Measurements from ENCODE around the gene PAQR6. TPM values are rescaled to one million over a fixed set of nuclear protein-coding genes. Genes with fewer than 3 reads are reported as not detected.

PAQR6 gene
- total and polyA plus RNA-seq, 7 donors = 0.30 to 1.2 (median 0.73) TPM

DNA sequence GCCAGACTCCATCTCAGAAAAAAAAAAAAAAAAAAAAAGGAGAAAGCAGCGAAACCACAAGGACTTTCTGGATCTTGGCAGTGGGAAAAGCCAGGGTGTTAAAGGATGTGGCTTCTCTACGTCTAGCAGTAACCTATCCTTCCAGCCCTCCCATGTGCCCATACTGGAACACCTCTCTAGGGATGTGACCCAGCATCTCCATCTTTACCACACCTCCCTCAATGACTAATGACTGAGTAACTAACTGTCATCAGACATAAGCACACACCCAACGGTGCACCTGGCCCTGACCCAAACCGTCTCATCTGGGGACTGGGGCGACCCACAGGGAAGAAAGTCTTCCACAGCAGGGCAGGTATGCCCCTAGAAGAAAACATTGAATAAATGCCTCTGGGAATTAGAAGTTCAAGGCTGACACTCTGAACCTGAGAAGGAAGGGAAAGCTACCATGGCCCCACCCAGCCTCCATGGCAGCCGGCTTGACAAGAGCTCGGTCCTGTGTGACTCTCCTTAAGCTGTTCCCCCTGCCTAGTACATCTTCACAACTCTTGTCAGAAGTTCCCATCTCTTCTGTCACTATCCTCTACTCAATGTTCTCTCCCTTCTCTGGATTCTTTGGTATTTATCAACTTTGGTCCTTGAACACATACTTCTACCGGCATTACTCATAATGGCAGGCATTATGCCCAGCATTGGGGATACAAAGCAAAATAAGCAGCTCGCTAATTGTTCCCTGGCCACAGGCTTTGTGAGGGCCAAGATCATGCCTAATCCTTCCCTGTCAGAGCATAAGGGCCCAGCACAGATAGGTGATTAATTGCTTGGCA is 14.8 kb upstream of the PAQR6 start:
- Histone ChIP-seq H3K27me3 (ENCODE audit: insufficient read depth in 3 of 3, low read length in 2 of 3) (no peaks in the 10 kb centered on the region), H3K9me3 (no peaks in the 10 kb centered on the region), H3K27ac (no peak overlapping the region), H3K4me1 (no peaks in the 10 kb centered on the region), H3K4me3 (no peak overlapping the region), H3K36me3 (ENCODE audit: insufficient read depth in 1 of 2, low read depth in 1 of 2) (peaks cover 25 to 98% of the 10 kb centered on the region in 2 donors)
- intact Hi-C loops (cut with DNase I) = no loop called here
- TF ChIP-seq, protein P1, sequence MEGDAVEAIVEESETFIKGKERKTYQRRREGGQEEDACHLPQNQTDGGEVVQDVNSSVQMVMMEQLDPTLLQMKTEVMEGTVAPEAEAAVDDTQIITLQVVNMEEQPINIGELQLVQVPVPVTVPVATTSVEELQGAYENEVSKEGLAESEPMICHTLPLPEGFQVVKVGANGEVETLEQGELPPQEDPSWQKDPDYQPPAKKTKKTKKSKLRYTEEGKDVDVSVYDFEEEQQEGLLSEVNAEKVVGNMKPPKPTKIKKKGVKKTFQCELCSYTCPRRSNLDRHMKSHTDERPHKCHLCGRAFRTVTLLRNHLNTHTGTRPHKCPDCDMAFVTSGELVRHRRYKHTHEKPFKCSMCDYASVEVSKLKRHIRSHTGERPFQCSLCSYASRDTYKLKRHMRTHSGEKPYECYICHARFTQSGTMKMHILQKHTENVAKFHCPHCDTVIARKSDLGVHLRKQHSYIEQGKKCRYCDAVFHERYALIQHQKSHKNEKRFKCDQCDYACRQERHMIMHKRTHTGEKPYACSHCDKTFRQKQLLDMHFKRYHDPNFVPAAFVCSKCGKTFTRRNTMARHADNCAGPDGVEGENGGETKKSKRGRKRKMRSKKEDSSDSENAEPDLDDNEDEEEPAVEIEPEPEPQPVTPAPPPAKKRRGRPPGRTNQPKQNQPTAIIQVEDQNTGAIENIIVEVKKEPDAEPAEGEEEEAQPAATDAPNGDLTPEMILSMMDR (IDR thresholded peaks at IDR 0.05) = no peak
- DNase-seq = no peak
- ATAC-seq = peak; percentile 36 to 64 (median 44)
- WGBS, 3 donors = 82 to 87% (median 83%) methylated on average over 9 of the region's 9 CpGs

DNA sequence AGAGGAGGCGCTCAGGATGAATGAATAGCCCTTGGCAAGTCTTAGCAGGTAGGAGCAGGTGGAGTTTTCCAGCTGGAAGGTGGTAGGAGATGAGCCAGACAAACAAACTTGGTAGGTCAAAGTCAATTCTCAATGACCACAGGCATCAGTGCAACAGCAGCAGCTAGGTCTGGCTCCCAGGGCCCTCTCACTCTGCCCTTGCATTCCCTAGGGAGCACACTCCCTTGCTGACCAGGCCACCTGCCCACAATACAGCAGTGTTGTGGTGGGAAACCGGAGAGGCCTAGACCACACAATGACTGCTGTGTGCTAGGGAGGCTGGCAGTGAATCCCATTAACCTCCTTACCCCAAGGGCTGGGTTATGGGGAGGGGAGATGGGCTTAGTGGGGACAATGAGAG is 13.0 kb upstream of the PAQR6 start:
- intact Hi-C loops (cut with DNase I) = no loop called here
- no peaks in the 10 kb centered on the region for H3K9me3 ChIP-seq
- H3K36me3 ChIP-seq (ENCODE audit: insufficient read depth in 1 of 2, low read depth in 1 of 2) = peaks cover 16 to 98% of the 10 kb centered on the region in 2 donors
- WGBS, 3 donors = 77 to 97% (median 86%) methylated on average over 2 of the region's 2 CpGs
- H3K4me1 ChIP-seq = no peaks in the 10 kb centered on the region
- H3K4me3 ChIP-seq = no peak overlapping the region
- DNase-seq (no peak), ATAC-seq (no peak)
- TF ChIP-seq, protein P1 (IDR thresholded peaks at IDR 0.05) = no peak
- H3K27me3 ChIP-seq (ENCODE audit: insufficient read depth in 3 of 3, low read length in 2 of 3) = no peaks in the 10 kb centered on the region
- no peak overlapping the region for H3K27ac ChIP-seq

DNA sequence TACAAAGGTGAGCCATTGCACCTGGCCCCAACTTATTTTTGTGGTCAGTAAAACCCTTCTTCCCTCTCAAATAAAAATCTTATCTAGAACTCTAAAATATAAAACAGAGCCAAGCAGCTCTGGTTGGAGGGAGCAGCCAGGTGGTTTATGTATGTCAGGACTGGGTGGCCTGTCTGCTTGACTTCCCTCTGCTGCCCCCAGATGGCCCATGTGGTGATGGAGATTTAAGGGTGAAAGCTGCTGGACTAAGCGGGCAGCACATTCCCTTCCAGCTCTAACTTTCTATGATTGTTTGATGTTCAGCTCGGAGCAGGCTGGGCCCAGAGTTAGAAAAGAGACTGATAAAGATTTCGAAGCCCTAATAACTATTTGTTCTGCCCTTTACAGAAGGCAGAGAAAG is 11.9 kb upstream of the PAQR6 start:
- no peak overlapping the region for H3K4me3 ChIP-seq
- H3K36me3 ChIP-seq (ENCODE audit: insufficient read depth in 1 of 2, low read depth in 1 of 2) = peaks cover 16 to 99% of the 10 kb centered on the region in 2 donors
- ATAC-seq (no peak), DNase-seq (no peak)
- H3K27ac ChIP-seq = no peak overlapping the region
- no peaks in the 10 kb centered on the region for H3K4me1 ChIP-seq
- TF ChIP-seq, protein P1 (IDR thresholded peaks at IDR 0.05) = no peak
- H3K9me3 ChIP-seq = no peaks in the 10 kb centered on the region
- WGBS, 3 donors = 71 to 76% (median 72%) methylated on average over 3 of the region's 3 CpGs
- intact Hi-C loops (cut with DNase I) = no loop called here
- no peaks in the 10 kb centered on the region for H3K27me3 ChIP-seq (ENCODE audit: insufficient read depth in 3 of 3, low read length in 2 of 3)

DNA sequence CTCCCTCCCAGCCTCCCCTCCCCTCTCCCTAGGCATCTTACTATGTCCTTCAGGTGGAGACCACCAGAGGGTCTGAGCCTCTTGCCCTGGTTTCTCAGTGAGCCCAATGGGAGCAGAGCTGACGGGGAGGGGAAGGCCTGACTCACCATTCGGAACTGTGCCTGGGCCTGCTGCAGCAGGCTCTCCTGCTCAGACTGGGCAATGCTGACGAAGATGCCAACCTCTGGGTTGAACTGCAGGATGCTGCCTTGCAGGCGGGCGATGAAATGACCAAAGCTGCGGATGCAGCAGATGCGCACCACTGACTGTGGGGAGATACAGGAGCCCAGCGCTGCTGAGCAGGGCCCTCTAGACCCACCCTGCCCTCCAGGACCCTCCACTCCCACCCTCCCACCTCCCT is 11.0 kb upstream of the PAQR6 start:
- Histone ChIP-seq H3K9me3 (no peaks in the 10 kb centered on the region), H3K4me3 (no peak overlapping the region), H3K27ac (no peak overlapping the region), H3K4me1 (no peaks in the 10 kb centered on the region), H3K36me3 (ENCODE audit: insufficient read depth in 1 of 2, low read depth in 1 of 2) (peaks cover 16 to 100% of the 10 kb centered on the region in 2 donors), H3K27me3 (ENCODE audit: insufficient read depth in 3 of 3, low read length in 2 of 3) (no peaks in the 10 kb centered on the region)
- WGBS, 3 donors = 95 to 98% (median 96%) methylated on average over 8 of the region's 8 CpGs
- TF ChIP-seq, protein P1 (IDR thresholded peaks at IDR 0.05) = no peak
- intact Hi-C loops (cut with DNase I) = no loop called here
- ATAC-seq (no peak), DNase-seq (no peak)

Measured in psoas muscle (tissue), 8 donors.